ENCODE results near the gene KRTAP5-2.

KRTAP5-2 gene

GRCh38 chr11:1636291-1636950 is 38.3 kb upstream of the KRTAP5-2 start:
- Histone ChIP-seq H3K4me3 (ENCODE audit: insufficient read depth in 1 of 2, low read depth in 1 of 2, low read length in 2 of 2) (no peak overlapping the region), H3K23ac (ENCODE audit: low read length in 2 of 2) (no peak overlapping the region), H3K4me2 (ENCODE audit: low read length, poor library complexity, severe bottlenecking) (no peak overlapping the region), H2AFZ (ENCODE audit: low read depth, low read length) (no peak overlapping the region), H2BK5ac (ENCODE audit: low read depth, low read length, poor library complexity, severe bottlenecking) (no peak overlapping the region), H4K8ac (ENCODE audit: low read length) (no peak overlapping the region), H3K27me3 (ENCODE audit: control insufficient read depth in 1 of 2, insufficient read depth in 1 of 2, low read length in 2 of 2) (peaks cover 42 to 83% of the 10 kb centered on the region in 2 experiments), H4K91ac (ENCODE audit: low read length) (no peak overlapping the region), H3K36me3 (ENCODE audit: control insufficient read depth in 1 of 2, insufficient read depth in 2 of 2, low read depth in 1 of 2, low read length in 2 of 2) (no peaks in the 10 kb centered on the region), H3K14ac (ENCODE audit: low read length in 2 of 2) (no peak overlapping the region), H3K27ac (ENCODE audit: low read length, poor library complexity, severe bottlenecking) (no peak overlapping the region), H3K4me1 (ENCODE audit: control insufficient read depth, insufficient read depth, low read depth, low read length) (no peaks in the 10 kb centered on the region), H3K4ac (ENCODE audit: low read depth in 1 of 2, low read length in 2 of 2) (no peak overlapping the region), H3K18ac (ENCODE audit: low read depth in 1 of 2, low read length in 2 of 2) (no peak overlapping the region), H3K79me1 (replicated peaks; ENCODE audit: low read length, poor library complexity, severe bottlenecking) (no peaks in the 10 kb centered on the region), H2BK120ac (ENCODE audit: low read depth, low read length) (no peak overlapping the region), H2BK12ac (ENCODE audit: low read length in 2 of 2) (no peak overlapping the region), H2BK15ac (ENCODE audit: low read depth, poor library complexity, severe bottlenecking) (no peak overlapping the region), H2AK5ac (ENCODE audit: low read length, severe bottlenecking) (no peak overlapping the region), H3K9me3 (ENCODE audit: control insufficient read depth, low read length) (no peaks in the 10 kb centered on the region), H3K9ac (ENCODE audit: low read length) (no peak overlapping the region)
- no peak for DNase-seq
- 90% methylated on average over 17 of the region's 19 CpGs for WGBS

DNA sequence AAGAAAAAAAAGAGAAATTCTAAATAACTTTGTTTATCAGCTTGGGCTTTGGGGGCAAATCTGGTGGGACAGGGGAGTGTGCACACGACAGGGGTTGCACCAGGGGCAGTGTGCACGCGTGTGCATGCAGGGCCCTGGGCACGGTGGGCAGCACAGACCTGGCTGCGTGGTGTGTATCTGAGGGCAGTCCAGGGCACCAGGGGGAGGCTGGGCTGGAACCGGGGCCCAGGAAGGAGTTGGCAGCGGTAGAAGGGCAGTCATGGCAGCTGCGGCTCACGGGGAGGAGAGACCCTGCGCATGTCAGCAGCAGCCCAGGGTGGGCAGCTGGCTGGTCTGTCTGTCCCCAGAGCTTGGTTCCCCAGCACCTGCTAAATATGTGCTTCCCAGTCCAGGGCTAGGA is 35.8 kb upstream of the KRTAP5-2 start:
- Histone ChIP-seq H2AFZ (ENCODE audit: low read depth, low read length) (no peak overlapping the region), H2BK120ac (ENCODE audit: low read depth, low read length) (no peak overlapping the region), H2AK5ac (ENCODE audit: low read length, severe bottlenecking) (no peak overlapping the region), H3K4me3 (ENCODE audit: insufficient read depth in 1 of 2, low read depth in 1 of 2, low read length in 2 of 2) (no peak overlapping the region), H2BK5ac (ENCODE audit: low read depth, low read length, poor library complexity, severe bottlenecking) (no peak overlapping the region), H3K79me1 (replicated peaks; ENCODE audit: low read length, poor library complexity, severe bottlenecking) (no peaks in the 10 kb centered on the region), H2BK15ac (ENCODE audit: low read depth, poor library complexity, severe bottlenecking) (no peak overlapping the region), H3K4me1 (ENCODE audit: control insufficient read depth, insufficient read depth, low read depth, low read length) (no peaks in the 10 kb centered on the region), H3K9me3 (ENCODE audit: control insufficient read depth, low read length) (no peaks in the 10 kb centered on the region), H4K91ac (ENCODE audit: low read length) (peak overlapping the region; percentile 41), H3K18ac (ENCODE audit: low read depth in 1 of 2, low read length in 2 of 2) (no peak overlapping the region), H3K14ac (ENCODE audit: low read length in 2 of 2) (no peak overlapping the region), H2BK12ac (ENCODE audit: low read length in 2 of 2) (no peak overlapping the region), H3K4me2 (ENCODE audit: low read length, poor library complexity, severe bottlenecking) (no peak overlapping the region), H3K4ac (ENCODE audit: low read depth in 1 of 2, low read length in 2 of 2) (no peak overlapping the region), H4K8ac (ENCODE audit: low read length) (no peak overlapping the region), H3K23ac (ENCODE audit: low read length in 2 of 2) (no peak overlapping the region), H3K27ac (ENCODE audit: low read length, poor library complexity, severe bottlenecking) (no peak overlapping the region), H3K9ac (ENCODE audit: low read length) (no peak overlapping the region), H3K36me3 (ENCODE audit: control insufficient read depth in 1 of 2, insufficient read depth in 2 of 2, low read depth in 1 of 2, low read length in 2 of 2) (no peaks in the 10 kb centered on the region), H3K27me3 (ENCODE audit: control insufficient read depth in 1 of 2, insufficient read depth in 1 of 2, low read length in 2 of 2) (peaks cover 38 to 78% of the 10 kb centered on the region in 2 experiments)
- WGBS, result 89% methylated on average over 10 of the region's 10 CpGs
- no peak for DNase-seq

- no peak overlapping the region for H3K9ac ChIP-seq (ENCODE audit: low read length)
- no peak overlapping the region for H2BK5ac ChIP-seq (ENCODE audit: low read depth, low read length, poor library complexity, severe bottlenecking)
- no peak overlapping the region for H4K91ac ChIP-seq (ENCODE audit: low read length)
- H2BK120ac ChIP-seq (ENCODE audit: low read depth, low read length), result no peak overlapping the region
- no peak overlapping the region for H2BK12ac ChIP-seq (ENCODE audit: low read length in 2 of 2)
- DNase-seq, result no peak
- H2BK15ac ChIP-seq (ENCODE audit: low read depth, poor library complexity, severe bottlenecking), result no peak overlapping the region
- no peak overlapping the region for H3K27ac ChIP-seq (ENCODE audit: low read length, poor library complexity, severe bottlenecking)
- no peak overlapping the region for H2AK5ac ChIP-seq (ENCODE audit: low read length, severe bottlenecking)
- H3K4me3 ChIP-seq (ENCODE audit: insufficient read depth in 1 of 2, low read depth in 1 of 2, low read length in 2 of 2), result no peak overlapping the region
- H3K79me1 ChIP-seq (replicated peaks; ENCODE audit: low read length, poor library complexity, severe bottlenecking), result no peaks in the 10 kb centered on the region
- H3K4ac ChIP-seq (ENCODE audit: low read depth in 1 of 2, low read length in 2 of 2), result no peak overlapping the region
- no peak overlapping the region for H3K14ac ChIP-seq (ENCODE audit: low read length in 2 of 2)
- H3K4me1 ChIP-seq (ENCODE audit: control insufficient read depth, insufficient read depth, low read depth, low read length), result no peaks in the 10 kb centered on the region
- 75% methylated on average over 11 of the region's 11 CpGs for WGBS
- no peak overlapping the region for H4K8ac ChIP-seq (ENCODE audit: low read length)
- no peak overlapping the region for H3K18ac ChIP-seq (ENCODE audit: low read depth in 1 of 2, low read length in 2 of 2)
- H3K27me3 ChIP-seq (ENCODE audit: control insufficient read depth in 1 of 2, insufficient read depth in 1 of 2, low read length in 2 of 2), result peaks cover 51 to 83% of the 10 kb centered on the region in 2 experiments
- H3K23ac ChIP-seq (ENCODE audit: low read length in 2 of 2), result no peak overlapping the region
- no peaks in the 10 kb centered on the region for H3K9me3 ChIP-seq (ENCODE audit: control insufficient read depth, low read length)
- H3K4me2 ChIP-seq (ENCODE audit: low read length, poor library complexity, severe bottlenecking), result no peak overlapping the region
- H2AFZ ChIP-seq (ENCODE audit: low read depth, low read length), result no peak overlapping the region
- H3K36me3 ChIP-seq (ENCODE audit: control insufficient read depth in 1 of 2, insufficient read depth in 2 of 2, low read depth in 1 of 2, low read length in 2 of 2), result no peaks in the 10 kb centered on the region
These were observed 34.1 kb upstream of the KRTAP5-2 start for GRCh38 chr11:1632053-1632714.

DNA sequence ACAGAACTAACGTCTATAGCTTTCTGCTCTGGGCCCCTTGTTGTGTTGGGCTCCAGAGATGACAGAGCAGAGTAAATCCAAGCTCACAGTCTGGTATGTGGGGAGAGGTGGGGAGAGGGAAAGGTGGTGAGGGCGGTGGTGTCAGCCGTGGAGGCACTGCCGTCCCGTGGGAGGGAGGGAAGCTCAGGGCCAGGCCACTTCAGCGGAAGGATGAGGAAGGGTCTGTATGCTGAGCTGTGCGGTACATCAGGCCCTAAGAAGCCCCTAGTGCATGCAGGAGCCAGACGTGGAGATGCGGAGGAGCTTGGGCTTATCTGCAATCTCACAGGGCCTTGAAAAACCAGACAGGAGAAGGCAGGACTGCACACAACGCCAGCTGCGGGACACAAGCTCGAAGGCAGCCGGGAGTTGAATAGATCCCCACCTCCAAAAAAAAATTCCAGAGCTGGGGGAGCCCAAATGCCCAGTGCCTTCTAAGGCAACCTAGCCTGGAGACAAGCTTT is 33.0 kb upstream of the KRTAP5-2 start:
- H3K36me3 ChIP-seq (ENCODE audit: control insufficient read depth in 1 of 2, insufficient read depth in 2 of 2, low read depth in 1 of 2, low read length in 2 of 2), result no peaks in the 10 kb centered on the region
- no peak for DNase-seq
- H3K27ac ChIP-seq (ENCODE audit: low read length, poor library complexity, severe bottlenecking), result no peak overlapping the region
- no peak overlapping the region for H3K18ac ChIP-seq (ENCODE audit: low read depth in 1 of 2, low read length in 2 of 2)
- WGBS, result 76% methylated on average over 13 of the region's 13 CpGs
- H2AFZ ChIP-seq (ENCODE audit: low read depth, low read length), result no peak overlapping the region
- H2BK12ac ChIP-seq (ENCODE audit: low read length in 2 of 2), result no peak overlapping the region
- H3K9ac ChIP-seq (ENCODE audit: low read length), result no peak overlapping the region
- no peak overlapping the region for H2AK5ac ChIP-seq (ENCODE audit: low read length, severe bottlenecking)
- H3K4me3 ChIP-seq (ENCODE audit: insufficient read depth in 1 of 2, low read depth in 1 of 2, low read length in 2 of 2), result no peak overlapping the region
- H3K14ac ChIP-seq (ENCODE audit: low read length in 2 of 2), result no peak overlapping the region
- H4K91ac ChIP-seq (ENCODE audit: low read length), result no peak overlapping the region
- peaks cover 58 to 83% of the 10 kb centered on the region in 2 experiments for H3K27me3 ChIP-seq (ENCODE audit: control insufficient read depth in 1 of 2, insufficient read depth in 1 of 2, low read length in 2 of 2)
- H2BK120ac ChIP-seq (ENCODE audit: low read depth, low read length), result no peak overlapping the region
- H3K9me3 ChIP-seq (ENCODE audit: control insufficient read depth, low read length), result no peaks in the 10 kb centered on the region
- H2BK5ac ChIP-seq (ENCODE audit: low read depth, low read length, poor library complexity, severe bottlenecking), result no peak overlapping the region
- no peak overlapping the region for H3K23ac ChIP-seq (ENCODE audit: low read length in 2 of 2)
- no peak overlapping the region for H3K4me2 ChIP-seq (ENCODE audit: low read length, poor library complexity, severe bottlenecking)
- H3K4ac ChIP-seq (ENCODE audit: low read depth in 1 of 2, low read length in 2 of 2), result no peak overlapping the region
- H3K79me1 ChIP-seq (replicated peaks; ENCODE audit: low read length, poor library complexity, severe bottlenecking), result no peaks in the 10 kb centered on the region
- H2BK15ac ChIP-seq (ENCODE audit: low read depth, poor library complexity, severe bottlenecking), result no peak overlapping the region
- no peak overlapping the region for H4K8ac ChIP-seq (ENCODE audit: low read length)
- H3K4me1 ChIP-seq (ENCODE audit: control insufficient read depth, insufficient read depth, low read depth, low read length), result no peaks in the 10 kb centered on the region

Data from mesenchymal stem cell (in vitro differentiated cells and primary cell).